HFF-Myc (cell line): Measurements from ENCODE around the gene C14orf93.
A peak's percentile ranks its signal among the peaks of the same experiment; 100 is the strongest.

ENCODE experiments used
- DNase-seq: peaks from one replicate; pipeline ENCODE4 v3.0.0-alpha.2; 2011; ENCODE audit warnings: low read depth; ENCODE audit errors: extremely low read depth
- H3K4me3 ChIP-seq: replicated peaks from 2 replicates; pipeline ENCODE4 v1.5.1; 2011; ENCODE audit warnings: low read depth, mild to moderate bottlenecking, control low read depth, low read length
- TF ChIP-seq, protein P1 (sequence below): IDR thresholded peaks from 2 replicates; pipeline ENCODE4 v1.5.1; 2012; ENCODE audit warnings: mild to moderate bottlenecking, low read depth, low read length, control low read depth; ENCODE audit errors: missing control alignments

The C14orf93 gene

DNA sequence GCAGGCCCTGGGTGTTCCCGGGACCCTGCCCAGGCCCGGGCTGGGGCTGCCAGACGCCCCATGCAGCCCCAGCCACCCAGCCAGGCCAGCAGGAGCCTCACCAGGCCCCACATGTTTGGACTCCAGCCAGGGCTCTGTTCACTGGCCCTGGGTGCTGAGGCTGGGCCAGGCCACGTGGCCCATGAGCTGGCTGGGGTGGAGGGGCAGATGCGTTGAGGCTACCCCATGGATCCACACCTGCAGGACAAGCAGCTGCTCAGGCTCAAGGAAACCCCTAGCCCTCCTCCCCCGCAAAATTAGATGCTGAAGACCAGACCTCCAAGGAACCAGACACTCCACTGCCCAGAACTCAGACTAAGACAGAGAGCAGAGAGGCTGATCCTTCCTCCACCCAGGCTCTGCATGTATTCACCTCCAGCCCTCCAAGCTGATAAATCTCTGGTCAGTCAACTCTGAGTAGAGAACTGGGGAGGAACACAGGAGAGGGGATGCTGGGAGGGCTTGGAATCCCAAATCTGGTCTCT is 45.7 kb upstream of the C14orf93 start:
- no peak for DNase-seq
- TF ChIP-seq, protein P1, sequence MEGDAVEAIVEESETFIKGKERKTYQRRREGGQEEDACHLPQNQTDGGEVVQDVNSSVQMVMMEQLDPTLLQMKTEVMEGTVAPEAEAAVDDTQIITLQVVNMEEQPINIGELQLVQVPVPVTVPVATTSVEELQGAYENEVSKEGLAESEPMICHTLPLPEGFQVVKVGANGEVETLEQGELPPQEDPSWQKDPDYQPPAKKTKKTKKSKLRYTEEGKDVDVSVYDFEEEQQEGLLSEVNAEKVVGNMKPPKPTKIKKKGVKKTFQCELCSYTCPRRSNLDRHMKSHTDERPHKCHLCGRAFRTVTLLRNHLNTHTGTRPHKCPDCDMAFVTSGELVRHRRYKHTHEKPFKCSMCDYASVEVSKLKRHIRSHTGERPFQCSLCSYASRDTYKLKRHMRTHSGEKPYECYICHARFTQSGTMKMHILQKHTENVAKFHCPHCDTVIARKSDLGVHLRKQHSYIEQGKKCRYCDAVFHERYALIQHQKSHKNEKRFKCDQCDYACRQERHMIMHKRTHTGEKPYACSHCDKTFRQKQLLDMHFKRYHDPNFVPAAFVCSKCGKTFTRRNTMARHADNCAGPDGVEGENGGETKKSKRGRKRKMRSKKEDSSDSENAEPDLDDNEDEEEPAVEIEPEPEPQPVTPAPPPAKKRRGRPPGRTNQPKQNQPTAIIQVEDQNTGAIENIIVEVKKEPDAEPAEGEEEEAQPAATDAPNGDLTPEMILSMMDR, result no peak
- H3K4me3 ChIP-seq, result no peak overlapping the region

DNA sequence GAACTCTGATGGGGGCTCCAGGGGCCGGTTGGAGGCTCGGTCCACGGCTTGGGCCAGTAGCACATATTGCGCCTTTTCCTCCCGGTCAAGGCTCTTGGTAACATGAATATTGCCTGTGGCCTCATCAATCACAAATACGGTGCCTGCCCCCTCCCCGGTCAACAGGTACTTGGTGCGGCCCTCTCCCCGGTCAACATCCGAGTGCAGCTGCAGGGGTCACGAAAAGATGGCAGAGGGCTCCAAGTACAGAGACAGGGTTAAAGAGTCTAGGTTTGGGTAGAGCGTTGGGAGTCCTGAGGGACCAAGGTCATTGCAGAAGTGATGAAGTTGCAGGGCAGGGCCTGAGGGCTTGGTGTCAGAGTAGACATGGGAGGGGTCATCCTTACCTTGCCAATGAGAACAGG is 45.2 kb upstream of the C14orf93 start:
- H3K4me3 ChIP-seq, result no peak overlapping the region
- TF ChIP-seq, protein P1, result no peak
- no peak for DNase-seq

DNA sequence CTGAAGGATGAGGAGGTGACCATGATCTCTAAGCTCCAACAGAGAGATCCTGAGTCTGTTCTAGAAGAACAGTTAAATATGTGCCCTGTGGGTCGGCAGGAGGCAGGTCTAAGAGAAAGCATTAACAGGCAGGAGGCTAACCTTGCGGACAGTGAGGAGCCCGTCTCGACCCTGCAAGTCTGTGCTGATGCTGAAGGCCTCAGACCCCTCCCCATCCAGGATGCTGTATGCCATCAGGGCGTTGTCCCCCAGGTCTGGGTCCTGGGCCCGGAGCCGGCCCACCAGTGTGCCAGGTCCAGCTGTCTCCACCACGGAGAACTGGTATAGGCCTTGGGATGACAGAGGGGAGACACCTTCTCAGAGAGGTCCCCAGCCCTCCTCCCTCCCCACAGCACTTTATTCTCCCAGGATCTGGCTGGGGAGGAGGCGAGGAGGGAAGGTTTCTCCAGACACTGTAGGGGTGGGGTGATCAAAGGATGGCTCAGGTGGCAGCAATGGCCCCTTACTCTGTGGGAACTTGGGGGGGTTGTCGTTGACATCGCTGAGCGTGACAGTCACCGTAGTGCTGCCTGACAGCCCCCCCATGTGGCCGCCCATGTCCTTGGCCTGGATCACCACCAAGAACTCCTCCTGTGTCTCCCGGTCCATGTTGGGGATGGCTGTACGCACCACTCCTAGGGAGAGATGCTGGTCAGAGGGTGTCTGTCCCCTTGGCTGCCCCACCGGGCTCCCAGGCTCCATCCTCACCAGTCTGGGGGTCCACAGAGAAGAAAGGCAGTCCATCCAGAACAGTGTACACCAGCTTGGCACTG is 44.3 kb upstream of the C14orf93 start:
- DNase-seq, result no peak
- TF ChIP-seq, protein P1, result peak; percentile 14
- no peak overlapping the region for H3K4me3 ChIP-seq

DNA sequence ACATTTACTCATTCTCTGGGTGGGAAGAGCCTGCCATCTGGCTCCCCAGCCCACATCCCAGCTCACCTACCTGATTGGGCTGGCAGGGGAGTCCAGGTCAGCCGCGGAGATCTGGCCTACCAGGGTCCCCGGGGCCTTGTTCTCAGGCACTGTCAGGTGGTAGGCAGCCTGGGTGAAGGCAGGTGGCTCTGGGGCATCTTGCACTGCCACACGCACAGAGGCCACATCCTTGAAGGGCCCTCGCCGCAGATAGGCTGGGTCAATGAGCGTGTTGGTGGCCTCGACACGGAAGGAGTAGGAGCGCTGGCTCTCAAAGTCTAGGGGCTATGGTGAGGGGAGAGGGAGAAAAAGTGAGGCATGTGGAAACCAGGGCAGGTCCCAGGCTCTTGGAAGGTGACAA is 43.5 kb upstream of the C14orf93 start:
- DNase-seq, result no peak

DNA sequence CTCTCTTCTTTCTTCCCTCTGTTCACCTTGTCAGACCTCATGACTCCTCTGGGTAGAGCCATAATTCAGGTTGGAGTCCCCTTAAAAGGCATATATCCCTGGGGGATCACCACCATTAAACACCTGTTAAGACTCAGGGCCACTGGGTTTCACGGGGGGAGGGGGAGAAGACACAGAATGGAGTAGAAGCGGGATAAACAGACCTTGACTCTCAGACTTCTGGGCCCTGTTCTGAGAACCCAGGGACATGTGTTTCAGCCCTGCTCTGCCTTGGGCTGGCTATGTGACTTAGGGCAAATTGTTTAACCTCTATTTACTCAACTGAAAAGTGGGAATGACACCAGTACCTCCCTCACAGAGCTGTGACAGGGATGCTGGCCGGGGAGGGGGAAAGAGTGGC is 42.7 kb upstream of the C14orf93 start:
- no peak overlapping the region for H3K4me3 ChIP-seq
- no peak for DNase-seq
- TF ChIP-seq, protein P1, result no peak

More for the DNA sequence above, 43.5 kb upstream of the C14orf93 start:
- TF ChIP-seq, protein P1, result no peak
- H3K4me3 ChIP-seq, result no peak overlapping the region

DNA sequence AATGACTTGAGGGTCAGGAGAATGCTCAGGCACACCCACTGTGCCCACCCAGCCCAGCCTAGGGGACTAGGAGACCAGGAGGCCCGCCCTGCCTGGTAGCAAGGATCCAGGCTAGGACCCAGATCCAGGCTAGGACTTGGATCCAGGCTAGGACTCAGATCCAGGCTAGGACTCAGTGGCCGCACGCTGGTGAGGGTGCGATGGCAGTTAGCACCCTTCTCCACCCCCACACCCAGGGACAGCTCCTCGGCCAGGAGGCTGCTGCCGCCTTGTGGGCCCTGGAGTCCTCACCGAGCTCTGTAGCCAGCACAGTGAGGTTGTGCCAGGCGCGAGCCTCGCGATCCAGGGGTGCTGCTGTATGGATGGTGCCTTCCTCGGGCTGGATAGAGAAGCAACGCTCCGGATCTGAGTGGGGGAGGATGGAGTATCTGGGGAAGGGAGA is 42.3 kb upstream of the C14orf93 start:
- DNase-seq, result no peak
- no peak overlapping the region for H3K4me3 ChIP-seq
- TF ChIP-seq, protein P1, result peak; percentile 21
